A549 treated with dexamethasone at 1 μM for 4 hours (cell line): ENCODE data around the gene HP1BP3. TPM values are rescaled to one million over a fixed set of nuclear protein-coding genes. Genes with fewer than 3 reads are reported as not detected.

Source experiments
- total RNA-seq: library from RNA; stranded (reverse); fragments of 200-300 nt; extraction: Qiagen RNA extraction; gene quantifications from 5 replicates; pipeline ENCODE4 v1.2.3, GENCODE V29; 2022

The HP1BP3 gene, protein sequence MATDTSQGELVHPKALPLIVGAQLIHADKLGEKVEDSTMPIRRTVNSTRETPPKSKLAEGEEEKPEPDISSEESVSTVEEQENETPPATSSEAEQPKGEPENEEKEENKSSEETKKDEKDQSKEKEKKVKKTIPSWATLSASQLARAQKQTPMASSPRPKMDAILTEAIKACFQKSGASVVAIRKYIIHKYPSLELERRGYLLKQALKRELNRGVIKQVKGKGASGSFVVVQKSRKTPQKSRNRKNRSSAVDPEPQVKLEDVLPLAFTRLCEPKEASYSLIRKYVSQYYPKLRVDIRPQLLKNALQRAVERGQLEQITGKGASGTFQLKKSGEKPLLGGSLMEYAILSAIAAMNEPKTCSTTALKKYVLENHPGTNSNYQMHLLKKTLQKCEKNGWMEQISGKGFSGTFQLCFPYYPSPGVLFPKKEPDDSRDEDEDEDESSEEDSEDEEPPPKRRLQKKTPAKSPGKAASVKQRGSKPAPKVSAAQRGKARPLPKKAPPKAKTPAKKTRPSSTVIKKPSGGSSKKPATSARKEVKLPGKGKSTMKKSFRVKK
- 102 to 141 TPM (median 132 TPM) in 5 replicates for total RNA-seq

DNA sequence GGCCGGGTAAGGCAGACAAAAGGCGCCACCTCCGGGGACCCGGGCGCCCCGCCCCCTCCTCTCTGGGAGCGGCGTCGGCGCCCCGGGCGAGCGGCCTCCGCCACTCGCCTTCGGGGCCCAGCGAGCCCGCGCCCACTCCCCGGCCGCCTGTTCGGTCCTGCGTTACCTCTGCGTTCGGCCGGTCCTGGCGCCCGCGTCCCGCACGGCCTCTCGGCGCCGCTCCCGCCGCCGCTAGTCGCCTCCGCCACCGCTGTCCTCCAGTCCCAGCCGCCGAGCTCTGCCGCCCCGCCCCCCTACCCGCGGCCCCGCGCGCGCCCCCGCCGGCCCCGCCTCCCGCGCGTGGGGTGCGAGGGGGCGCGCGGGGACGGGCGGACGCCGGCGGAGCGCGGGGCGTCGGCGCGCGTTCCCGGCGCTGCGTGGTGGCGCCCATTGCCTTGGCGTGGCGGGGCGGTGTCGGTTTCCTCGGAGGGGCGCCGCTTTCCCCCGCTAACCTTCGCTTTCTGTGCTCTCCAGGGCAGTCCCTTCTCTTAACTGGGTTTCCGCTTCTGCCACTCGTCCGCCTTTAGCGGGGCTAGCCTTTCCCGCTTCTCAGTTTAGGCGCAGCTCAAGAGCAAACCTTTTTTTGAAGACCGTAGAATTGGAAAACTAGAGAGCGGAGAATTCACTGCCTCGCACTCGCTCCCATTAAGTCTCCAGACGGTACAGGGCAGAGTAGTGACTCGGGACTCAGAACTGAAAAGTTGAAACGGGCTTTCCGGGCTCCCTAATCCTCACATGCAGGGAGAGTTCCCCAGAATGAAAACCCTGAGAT, at the start of gene HP1BP3:
Gene HP1BP3, minus strand, starts transcription at position 279 of the 811 bp plus-strand sequence. CDS start 6,867 bp downstream, outside the sequence.

DNA sequence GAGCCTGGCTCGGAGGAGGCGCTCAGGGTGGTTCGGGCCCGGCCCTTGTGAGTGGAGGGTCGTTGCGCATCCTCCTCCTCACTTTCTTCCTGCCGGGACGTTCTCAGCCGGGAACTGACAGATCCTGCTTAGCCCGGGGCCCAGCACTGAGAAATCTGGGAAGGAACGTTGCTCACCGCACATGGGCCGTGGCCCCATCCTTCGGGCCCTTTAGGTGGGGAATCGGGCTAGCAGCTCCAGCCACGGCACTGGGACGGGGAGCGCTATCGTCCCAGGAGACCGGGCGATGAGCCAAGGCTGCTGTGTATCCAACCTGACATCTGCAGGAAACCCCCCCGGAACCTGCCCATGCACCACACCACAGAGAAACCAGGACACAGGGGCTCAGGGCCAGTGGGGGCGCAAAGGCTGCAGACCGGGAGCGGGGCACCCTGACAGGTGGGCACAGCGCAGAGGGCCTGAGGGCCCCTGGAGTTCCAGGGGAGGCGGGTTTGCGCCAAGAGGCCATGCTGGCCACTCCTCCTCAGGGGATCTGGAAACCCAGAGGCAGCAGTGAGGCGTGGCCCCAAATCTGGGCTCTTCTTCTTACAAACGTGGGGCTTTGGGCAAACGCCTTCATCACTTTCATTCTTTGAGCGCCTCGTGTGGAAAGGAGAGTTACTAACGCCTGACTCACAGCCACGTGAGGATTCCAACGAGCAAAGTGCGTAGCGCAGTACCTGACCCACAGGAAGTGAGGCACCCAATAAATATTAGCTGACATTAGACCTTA, 54.3 kb downstream of the HP1BP3 start, which contains the start of gene SH2D5:
Gene SH2D5, minus strand, starts transcription at position 116 of the 772 bp plus-strand sequence. CDS start 4,659 bp downstream, outside the sequence.

DNA sequence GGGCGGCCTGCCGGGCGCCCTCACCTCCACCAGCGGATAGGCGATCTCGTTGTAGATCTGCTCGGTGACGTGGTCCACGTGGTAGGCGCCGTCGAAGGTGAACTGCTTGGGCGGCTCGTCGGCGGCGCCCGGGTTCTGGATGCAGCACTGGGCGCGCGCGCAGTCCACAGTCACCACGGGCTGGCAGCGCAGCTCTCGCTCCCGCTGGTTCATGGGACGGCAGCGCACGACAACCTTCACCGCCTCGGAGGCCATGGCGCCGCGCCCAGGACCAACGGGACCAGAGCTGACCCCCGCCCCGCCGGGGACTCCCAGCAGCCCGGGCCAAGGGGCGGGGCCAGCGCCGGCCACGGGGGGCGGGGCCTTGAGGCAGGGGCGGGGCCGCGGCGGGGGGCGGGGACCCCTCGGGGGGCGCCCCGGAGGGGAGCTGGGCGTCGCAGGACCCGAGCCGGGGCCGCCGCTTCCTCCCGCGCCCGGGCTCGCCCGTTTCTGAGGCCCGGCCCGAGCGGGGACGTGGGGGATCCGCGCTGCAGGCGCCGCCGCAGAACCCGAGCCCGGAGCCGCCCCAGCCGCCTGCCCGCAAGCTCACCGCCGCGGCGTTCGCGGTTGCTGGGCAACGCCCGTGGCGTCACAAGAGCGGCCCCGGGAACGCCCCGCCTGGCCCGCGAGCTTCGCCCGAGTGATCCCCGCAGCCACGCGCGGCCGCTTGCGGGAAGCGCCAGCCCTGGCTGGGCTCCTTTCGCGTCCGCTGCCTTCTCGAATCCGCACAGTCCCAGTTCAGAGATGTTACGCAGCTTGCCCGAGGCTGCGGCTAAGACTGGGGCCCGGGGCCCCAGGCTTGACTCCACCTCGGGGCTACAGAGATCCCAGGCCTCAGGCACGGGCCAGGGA, 69.4 kb downstream of the HP1BP3 start, which contains the start of gene KIF17:
Gene KIF17, minus strand, starts transcription at position 556 of the 891 bp plus-strand sequence. Its CDS starts 301 bp downstream, at position 255.

Other genes starting within 250 kb of the HP1BP3 start
- gene FAM43B, start 234.7 kb downstream of the HP1BP3 start, total RNA-seq: 2.7 to 4.5 TPM (median 3.6 TPM) in 5 replicates
- 28.7 to 43.5 TPM (median 33.9 TPM) in 5 replicates for gene CDA, start 198.2 kb downstream of the HP1BP3 start, total RNA-seq
- 25.5 to 33.7 TPM (median 29.5 TPM) in 5 replicates for gene PINK1, start 153.8 kb downstream of the HP1BP3 start, total RNA-seq
- 180 to 210 TPM (median 206 TPM) in 5 replicates for gene DDOST, start 125.9 kb downstream of the HP1BP3 start, total RNA-seq
- 1.8 to 2.7 TPM (median 2.4 TPM) in 5 replicates for gene KIF17, start 69.3 kb downstream of the HP1BP3 start, total RNA-seq
- 10.3 to 15.2 TPM (median 12.6 TPM) in 5 replicates for gene SH2D5, start 54.6 kb downstream of the HP1BP3 start, total RNA-seq